Fibroblast of lung (primary cell): ENCODE measurements around the gene CCDC158. TPM values are rescaled to one million over a fixed set of nuclear protein-coding genes. Genes with fewer than 3 reads are reported as not detected.

Experiments
- DNase-seq, 2 donors: peaks; one replicate each; pipeline versions ENCODE4 v3.0.0 to v3.0.0-alpha.2; 2010; ENCODE audit warnings: low read depth in 2 of 2
- H2AFZ ChIP-seq: 2 replicates; pipeline ENCODE4 v1.5.1; 2012; ENCODE audit warnings: low read length, control low read depth, inconsistent platforms
- H3K27ac ChIP-seq: 2 replicates; pipeline ENCODE4 v1.5.1; 2011; ENCODE audit warnings: low read length, control low read depth; ENCODE audit not compliant: insufficient read depth
- H3K27me3 ChIP-seq: 2 replicates; pipeline ENCODE4 v1.5.1; 2011; ENCODE audit warnings: mild to moderate bottlenecking, low read length; ENCODE audit not compliant: control insufficient read depth, insufficient read depth
- H3K36me3 ChIP-seq: 2 replicates; pipeline ENCODE4 v1.5.1; 2011; ENCODE audit warnings: low read length; ENCODE audit not compliant: control insufficient read depth, insufficient read depth
- H3K4me1 ChIP-seq: 2 replicates; pipeline ENCODE4 v1.5.1; 2011; ENCODE audit warnings: low read length; ENCODE audit not compliant: control insufficient read depth, insufficient read depth; ENCODE audit errors: extremely low read depth
- H3K4me2 ChIP-seq: 2 replicates; pipeline ENCODE4 v1.5.1; 2011; ENCODE audit warnings: low read length, control low read depth; ENCODE audit not compliant: insufficient read depth; ENCODE audit errors: extremely low read depth
- H3K4me3 ChIP-seq, 4 experiments: fragments of 200-600 bp in 1 of 4; sonication (generic) in 1 of 4; replicated peaks in 1 of 4; 2 replicates each; pipeline ENCODE4 v1.5.1; 2011 to 2016; ENCODE audit warnings: low read length in 4 of 4, low read depth in 3 of 4, mild to moderate bottlenecking in 3 of 4, control low read depth in 2 of 4, inconsistent platforms in 1 of 4, mixed read lengths in 1 of 4; ENCODE audit not compliant: insufficient read depth in 1 of 4; ENCODE audit errors: control extremely low read depth in 1 of 4
- H3K79me2 ChIP-seq: 2 replicates; pipeline ENCODE4 v1.5.1; 2012; ENCODE audit warnings: mild to moderate bottlenecking, low read length, inconsistent platforms; ENCODE audit not compliant: control insufficient read depth, insufficient read depth
- H3K9ac ChIP-seq: 2 replicates; pipeline ENCODE4 v1.5.1; 2011; ENCODE audit warnings: mild to moderate bottlenecking, low read length, control low read depth; ENCODE audit not compliant: insufficient read depth
- H3K9me3 ChIP-seq: 2 replicates; pipeline ENCODE4 v1.5.1; 2012; ENCODE audit warnings: low read depth, low read length; ENCODE audit not compliant: control insufficient read depth, insufficient read depth
- H4K20me1 ChIP-seq: 2 replicates; pipeline ENCODE4 v1.5.1; 2011; ENCODE audit warnings: low read length; ENCODE audit not compliant: control insufficient read depth, insufficient read depth; ENCODE audit errors: extremely low read depth
- EZH2 ChIP-seq: IDR thresholded peaks from 2 replicates; pipeline ENCODE4 v1.5.1; 2012; ENCODE audit warnings: low read length, control low read depth, mild to moderate bottlenecking; ENCODE audit errors: missing control alignments
- polyA plus RNA-seq, 2 donors: library from polyadenylated mRNA; depleted of rRNA in 1 of 2; stranded (reverse) in 1 of 2; unstranded in 1 of 2; fragments of >200 nt; gene quantifications; 2 replicates each; pipeline ENCODE4 v1.2.1, GENCODE V29; 2011 to 2012; ENCODE audit warnings: missing spikeins in 1 of 2
- total RNA-seq: library from RNA; depleted of rRNA; stranded (reverse); fragments of >200 nt; gene quantifications from 2 replicates; pipeline ENCODE4 v1.2.1, GENCODE V29; 2014
- TF ChIP-seq, protein P1 (sequence below), 2 donors: IDR thresholded peaks in 1 of 2; conservative IDR thresholded peaks in 1 of 2; 1 replicate in 1 of 2; 2 replicates in 1 of 2; pipeline ENCODE4 v1.5.1; 2011 to 2012; ENCODE audit warnings: low read length in 2 of 2, control low read depth in 1 of 2, inconsistent platforms in 1 of 2, low read depth in 1 of 2, mild to moderate bottlenecking in 1 of 2

CCDC158 gene
- total and polyA plus RNA-seq, 2 donors (not counting 1 experiment from before 2014, with no cell fraction given): 0.15 to 1.5 TPM

DNA sequence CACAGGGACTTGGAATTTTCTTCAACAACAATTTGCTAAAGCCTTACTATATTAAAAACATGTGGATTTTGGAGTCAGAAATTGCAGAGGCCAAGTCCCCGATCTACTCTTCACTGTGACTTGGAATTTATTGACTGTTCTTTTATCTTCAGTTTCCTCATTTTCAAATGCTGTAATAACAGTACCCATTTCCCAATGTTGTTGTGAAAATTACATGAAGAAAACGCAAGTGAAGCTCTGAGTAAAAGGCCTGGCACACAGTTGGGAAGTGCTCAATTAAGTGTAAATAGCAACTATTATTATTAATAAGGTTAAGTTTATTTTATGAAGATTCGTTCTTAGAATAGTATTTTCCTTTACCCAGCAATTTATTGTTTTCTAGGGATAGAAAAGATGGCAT, 98.7 kb downstream of the CCDC158 start:
- H2AFZ ChIP-seq: no peak overlapping the region
- H3K4me2 ChIP-seq: no peak overlapping the region
- H3K9ac ChIP-seq: no peak overlapping the region
- no peak for TF ChIP-seq EZH2
- H3K4me1 ChIP-seq: no peaks in the 10 kb centered on the region
- no peaks in the 10 kb centered on the region for H3K9me3 ChIP-seq
- no peaks in the 10 kb centered on the region for H4K20me1 ChIP-seq
- no peak overlapping the region for H3K27ac ChIP-seq
- H3K36me3 ChIP-seq: no peaks in the 10 kb centered on the region
- no peaks in the 10 kb centered on the region for H3K27me3 ChIP-seq
- DNase-seq: no peak
- no peak overlapping the region for H3K4me3 ChIP-seq
- no peaks in the 10 kb centered on the region for H3K79me2 ChIP-seq

DNA sequence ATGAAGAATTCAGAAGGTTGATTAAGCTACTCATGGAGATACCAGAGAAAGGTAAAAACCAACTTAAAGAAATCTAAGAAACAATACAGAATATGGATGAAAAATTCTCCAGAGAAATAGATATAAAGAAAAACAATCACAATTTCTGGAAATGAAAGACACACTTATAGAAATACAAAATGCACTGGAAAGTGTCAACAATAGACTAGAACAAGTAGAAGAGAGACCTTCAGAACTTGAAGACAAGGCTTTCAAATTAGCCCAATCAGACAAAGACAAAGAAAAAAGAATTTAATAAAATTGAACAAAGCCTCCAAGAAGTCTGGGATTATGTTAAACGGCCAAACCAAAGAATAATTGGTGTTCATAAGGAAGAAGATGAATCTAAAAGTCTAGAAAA, 104.8 kb downstream of the CCDC158 start:
- TF ChIP-seq, protein P1, sequence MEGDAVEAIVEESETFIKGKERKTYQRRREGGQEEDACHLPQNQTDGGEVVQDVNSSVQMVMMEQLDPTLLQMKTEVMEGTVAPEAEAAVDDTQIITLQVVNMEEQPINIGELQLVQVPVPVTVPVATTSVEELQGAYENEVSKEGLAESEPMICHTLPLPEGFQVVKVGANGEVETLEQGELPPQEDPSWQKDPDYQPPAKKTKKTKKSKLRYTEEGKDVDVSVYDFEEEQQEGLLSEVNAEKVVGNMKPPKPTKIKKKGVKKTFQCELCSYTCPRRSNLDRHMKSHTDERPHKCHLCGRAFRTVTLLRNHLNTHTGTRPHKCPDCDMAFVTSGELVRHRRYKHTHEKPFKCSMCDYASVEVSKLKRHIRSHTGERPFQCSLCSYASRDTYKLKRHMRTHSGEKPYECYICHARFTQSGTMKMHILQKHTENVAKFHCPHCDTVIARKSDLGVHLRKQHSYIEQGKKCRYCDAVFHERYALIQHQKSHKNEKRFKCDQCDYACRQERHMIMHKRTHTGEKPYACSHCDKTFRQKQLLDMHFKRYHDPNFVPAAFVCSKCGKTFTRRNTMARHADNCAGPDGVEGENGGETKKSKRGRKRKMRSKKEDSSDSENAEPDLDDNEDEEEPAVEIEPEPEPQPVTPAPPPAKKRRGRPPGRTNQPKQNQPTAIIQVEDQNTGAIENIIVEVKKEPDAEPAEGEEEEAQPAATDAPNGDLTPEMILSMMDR (conservative IDR thresholded peaks at IDR 0.05 in 1 of 2, IDR thresholded peaks at IDR 0.05 in 1 of 2; ENCODE audit: low read depth in 1 of 2, low read length in 2 of 2): no peak
- no peak for TF ChIP-seq EZH2
- Histone ChIP-seq H3K36me3 (no peaks in the 10 kb centered on the region), H3K9me3 (no peaks in the 10 kb centered on the region), H4K20me1 (no peaks in the 10 kb centered on the region), H3K4me1 (peaks cover 2% of the 10 kb centered on the region), H3K4me3 (no peak overlapping the region), H3K9ac (no peak overlapping the region), H3K27me3 (no peaks in the 10 kb centered on the region), H3K79me2 (no peaks in the 10 kb centered on the region), H3K27ac (no peak overlapping the region), H3K4me2 (no peak overlapping the region), H2AFZ (no peak overlapping the region)
- DNase-seq: no peak

DNA sequence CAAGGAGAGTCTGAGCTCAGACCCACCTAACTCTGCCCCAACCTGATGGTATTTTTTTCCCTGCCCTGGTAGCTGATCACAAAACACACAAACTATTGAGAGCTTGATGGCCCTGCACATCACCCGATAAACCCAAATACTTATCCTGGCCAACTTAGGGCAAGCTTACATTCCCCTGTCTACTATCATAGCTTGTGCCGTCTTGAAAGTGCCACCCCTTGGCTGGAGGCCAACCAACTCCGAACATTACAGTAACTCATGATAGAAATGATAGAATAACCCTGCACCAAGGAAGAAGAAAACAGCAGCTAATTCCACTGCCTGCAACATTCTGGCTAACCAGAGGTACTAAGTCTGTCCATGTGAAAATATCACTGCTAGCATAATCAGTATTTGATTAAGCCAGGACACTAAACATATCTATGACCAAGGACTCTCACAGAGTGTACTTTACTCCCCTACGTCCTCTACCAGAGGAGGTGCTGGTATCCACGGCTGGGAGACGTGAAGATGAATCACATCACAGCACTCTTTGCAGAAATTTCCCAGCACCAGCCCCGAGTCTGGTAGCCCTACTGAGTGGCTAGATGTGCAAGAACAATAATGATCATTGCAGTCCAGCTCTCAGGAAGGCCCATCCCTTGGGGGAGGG, 105.5 kb downstream of the CCDC158 start:
- Histone ChIP-seq H3K4me3 (no peak overlapping the region), H3K36me3 (no peaks in the 10 kb centered on the region), H3K27ac (no peak overlapping the region), H3K9me3 (no peaks in the 10 kb centered on the region), H3K4me1 (peaks cover 2% of the 10 kb centered on the region), H3K9ac (no peak overlapping the region), H3K27me3 (no peaks in the 10 kb centered on the region), H3K79me2 (no peaks in the 10 kb centered on the region), H2AFZ (no peak overlapping the region), H3K4me2 (no peak overlapping the region), H4K20me1 (no peaks in the 10 kb centered on the region)
- TF ChIP-seq, protein P1 (conservative IDR thresholded peaks at IDR 0.05 in 1 of 2, IDR thresholded peaks at IDR 0.05 in 1 of 2; ENCODE audit: low read depth in 1 of 2, low read length in 2 of 2): no peak
- TF ChIP-seq EZH2: no peak
- DNase-seq: no peak
